Right hindlimb (tissue), 1 donor: Measurements from ENCODE around the gene ANXA1.
"Not testable (repeated sequence)": the region's sequence is repeated elsewhere in the genome, so short reads cannot be mapped to it uniquely, and the experiment has no call there.

Experiments
- DNase-seq: peaks from one replicate; pipeline ENCODE4 v3.0.0-alpha.2; 2018

Gene ANXA1

DNA sequence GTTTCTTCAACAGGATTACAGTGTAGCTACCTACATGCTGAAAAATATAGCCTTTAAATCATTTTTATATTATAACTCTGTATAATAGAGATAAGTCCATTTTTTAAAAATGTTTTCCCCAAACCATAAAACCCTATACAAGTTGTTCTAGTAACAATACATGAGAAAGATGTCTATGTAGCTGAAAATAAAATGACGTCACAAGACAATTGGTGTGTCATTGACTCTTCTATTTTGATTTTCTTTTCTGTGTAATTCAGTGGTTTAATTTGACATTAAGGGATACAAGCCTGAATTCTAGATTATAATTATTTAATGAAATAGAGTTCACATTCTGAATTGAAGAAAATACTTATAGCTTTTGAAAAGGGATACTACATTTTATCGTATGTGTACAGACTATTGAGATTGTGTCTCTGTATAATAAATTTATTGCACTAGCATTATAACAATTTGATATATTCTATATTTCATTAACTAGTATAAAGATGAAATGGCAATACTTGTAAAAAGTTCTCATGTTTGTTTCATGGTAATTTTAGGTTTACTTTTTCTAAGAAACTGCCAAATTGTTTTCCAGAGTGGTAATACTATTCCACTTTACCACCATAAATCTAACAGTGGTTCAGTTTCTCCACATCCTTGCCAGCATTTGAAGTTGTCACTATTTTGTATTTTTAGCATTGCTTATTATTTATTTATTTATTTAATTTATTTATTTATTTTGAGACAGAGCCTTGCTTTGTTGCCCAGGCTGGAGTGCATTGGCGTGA, 18.7 kb downstream of the ANXA1 start:
- DNase-seq, result no peak

DNA sequence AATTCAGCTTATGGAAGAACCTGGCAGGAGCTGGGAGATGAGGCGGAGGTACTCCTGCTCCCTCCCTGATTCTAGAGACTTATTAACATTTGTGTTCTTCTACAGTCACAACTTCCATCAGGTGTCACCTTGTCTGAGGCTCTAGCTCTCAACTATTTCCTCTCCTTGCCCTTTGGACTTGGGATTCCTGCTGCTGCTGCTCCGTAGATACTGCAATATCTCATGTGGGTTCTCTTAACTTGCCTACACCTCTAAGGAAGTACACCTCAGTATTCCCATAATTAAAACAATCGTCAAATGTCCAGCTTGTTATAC, 21.2 kb downstream of the ANXA1 start:
- DNase-seq, result no peak

DNA sequence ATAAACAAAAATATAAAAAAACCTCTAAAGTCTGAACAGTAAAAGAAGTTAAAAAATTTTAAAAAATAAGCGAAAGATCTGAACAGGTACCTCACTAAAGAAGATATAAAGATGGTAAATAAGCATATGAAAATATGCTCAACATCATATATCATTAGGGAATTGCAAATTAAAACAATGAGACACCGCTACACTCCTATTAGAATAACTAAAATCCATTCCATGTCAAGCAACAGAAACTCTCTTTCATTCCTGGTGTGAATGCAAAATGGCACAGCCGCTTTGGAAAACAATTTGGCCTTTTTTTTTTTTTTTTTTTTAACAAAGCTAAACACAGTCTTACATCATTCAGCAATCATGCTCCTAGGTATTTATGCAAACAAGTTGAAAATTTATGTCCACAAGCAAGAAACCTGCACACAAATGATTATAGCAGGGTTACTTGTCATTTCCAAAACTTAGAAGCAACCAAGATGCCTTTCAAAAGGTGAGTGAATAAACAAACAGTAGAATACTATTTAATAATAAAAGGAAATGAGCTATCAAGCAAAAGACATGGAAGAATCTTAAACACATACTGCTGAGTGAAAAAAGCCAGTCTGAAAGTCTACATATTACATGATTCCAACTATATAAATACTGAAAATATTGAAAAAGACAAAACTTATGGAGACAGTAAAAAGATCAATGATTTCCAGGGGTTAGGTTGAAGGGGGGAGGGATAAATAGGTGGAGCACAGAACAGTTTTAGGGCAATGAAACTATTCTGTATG, 22.1 kb downstream of the ANXA1 start:
- DNase-seq, result no peak

DNA sequence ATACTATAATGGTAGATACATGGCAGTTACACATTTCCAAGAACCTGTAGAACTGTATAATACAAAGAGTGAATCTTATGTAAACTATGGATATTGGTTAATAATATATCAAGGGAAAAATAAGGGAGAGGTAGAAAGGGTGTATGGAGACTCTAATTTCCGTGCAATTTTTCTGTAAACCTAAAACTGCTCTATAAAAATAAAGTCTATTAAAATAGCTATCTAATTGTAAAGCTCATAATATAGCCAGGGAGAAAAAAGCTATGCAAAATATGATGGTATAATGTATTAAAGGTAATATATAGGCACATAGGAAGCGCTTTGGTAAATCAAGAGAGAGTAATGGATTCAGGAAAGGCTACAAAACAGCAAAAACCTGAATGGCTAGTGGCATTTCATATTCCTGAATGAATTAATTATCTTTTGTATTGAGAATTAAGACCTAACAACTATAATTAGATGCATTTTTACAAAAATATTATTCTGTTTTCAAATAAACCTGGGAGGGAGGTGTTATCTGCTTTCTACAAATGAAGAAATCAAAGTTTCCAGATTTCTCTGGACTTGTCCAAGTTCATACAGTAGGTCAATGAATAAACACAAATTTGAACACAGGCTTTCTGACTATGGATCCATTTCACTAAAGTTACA, 22.8 kb downstream of the ANXA1 start:
- DNase-seq, result no peak

DNA sequence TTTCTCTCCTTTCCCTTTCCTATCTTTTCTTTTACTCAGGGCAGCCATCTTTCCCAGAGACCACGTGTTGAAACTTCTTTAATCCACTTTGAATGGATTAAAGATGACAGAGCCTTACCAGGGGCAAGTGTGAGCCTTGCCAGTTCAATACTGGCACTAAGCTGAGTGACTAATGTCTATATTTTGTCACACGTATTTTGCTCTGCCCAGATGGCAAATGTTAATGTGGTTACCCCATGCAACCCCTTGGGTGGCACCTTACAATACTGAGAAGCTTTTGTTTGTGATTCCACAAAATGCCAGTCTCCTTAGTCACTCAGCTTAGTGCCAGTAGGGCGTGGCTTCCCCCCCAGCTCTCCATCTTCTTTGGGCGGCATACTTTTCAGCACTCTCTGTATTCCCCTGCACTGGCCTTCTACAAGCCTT, 24.8 kb downstream of the ANXA1 start:
- no peak for DNase-seq

DNA sequence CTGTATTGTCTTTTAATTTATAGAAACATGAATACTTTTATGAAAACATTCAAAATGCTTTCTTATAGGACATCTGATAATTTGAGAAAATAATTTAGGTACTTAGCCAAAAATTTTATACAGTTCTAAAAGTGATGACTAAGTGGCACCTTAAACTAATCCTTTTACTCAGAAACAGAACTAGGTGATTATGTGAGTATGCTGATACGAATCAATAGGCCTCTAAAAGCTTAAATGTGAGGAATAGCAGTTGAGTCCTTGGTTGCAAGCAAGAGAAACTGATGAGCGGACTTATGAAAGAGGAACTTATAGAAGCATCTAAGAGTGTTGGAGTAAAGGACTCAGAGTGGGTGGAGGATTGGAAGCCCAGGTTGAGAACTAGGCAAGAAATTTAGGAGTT, 26.4 kb downstream of the ANXA1 start:
- no peak for DNase-seq

DNA sequence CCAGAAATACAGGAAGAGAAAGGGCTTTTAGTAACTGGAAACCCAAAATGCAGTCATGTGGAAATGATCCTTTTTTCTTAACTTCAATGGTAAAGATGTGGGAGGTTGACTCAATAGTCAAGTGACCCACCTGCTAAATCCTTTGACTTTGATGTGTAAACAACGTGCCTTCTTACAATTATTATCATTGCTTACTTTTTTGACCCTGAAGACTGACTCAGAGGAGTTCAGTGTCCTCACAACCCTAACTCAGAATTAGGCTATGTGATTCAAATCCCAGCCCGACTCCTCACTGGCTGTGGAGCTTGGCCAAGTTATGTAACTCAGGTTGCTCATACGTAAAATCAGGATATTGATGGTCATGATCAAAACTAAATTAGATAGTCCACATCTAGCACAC, 27.9 kb downstream of the ANXA1 start:
- DNase-seq, result no peak

DNA sequence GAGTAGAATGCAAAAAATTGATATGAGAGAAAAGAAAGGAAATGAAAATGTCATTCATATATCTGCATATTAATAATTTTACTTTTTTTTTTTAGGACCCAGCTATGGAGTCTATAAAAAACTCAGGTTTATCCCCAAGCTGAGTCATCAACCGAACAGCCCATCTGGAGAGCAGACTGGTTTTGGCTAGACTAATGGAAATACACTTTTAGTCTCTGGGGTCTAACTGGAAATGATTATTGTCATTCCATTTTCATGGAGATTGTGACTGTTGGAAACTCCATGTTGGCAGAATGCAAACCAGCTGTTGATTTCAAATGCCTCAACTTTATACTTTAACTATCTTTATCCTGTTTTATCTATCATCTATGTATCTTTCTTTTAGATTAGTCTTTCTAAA, 28.7 kb downstream of the ANXA1 start:
- DNase-seq, result no peak

DNA sequence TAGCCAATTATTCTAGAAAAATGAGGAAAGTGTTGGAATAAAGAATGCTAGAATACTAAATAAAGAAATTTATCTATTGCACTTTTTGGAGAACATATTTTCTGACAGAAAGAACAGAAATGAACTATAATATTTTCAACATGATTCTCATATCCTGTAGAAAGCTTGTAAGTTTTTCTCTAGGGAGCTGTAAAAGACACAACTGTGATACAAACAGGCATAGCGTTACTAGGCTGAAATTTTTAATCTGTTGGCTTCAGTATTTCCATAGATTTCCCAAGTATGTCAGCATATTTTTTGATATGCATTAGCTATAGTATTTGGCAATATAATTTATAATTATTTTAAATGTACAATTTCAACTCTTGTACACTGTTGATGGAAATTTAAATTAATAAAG, 31.3 kb downstream of the ANXA1 start:
- no peak for DNase-seq

DNA sequence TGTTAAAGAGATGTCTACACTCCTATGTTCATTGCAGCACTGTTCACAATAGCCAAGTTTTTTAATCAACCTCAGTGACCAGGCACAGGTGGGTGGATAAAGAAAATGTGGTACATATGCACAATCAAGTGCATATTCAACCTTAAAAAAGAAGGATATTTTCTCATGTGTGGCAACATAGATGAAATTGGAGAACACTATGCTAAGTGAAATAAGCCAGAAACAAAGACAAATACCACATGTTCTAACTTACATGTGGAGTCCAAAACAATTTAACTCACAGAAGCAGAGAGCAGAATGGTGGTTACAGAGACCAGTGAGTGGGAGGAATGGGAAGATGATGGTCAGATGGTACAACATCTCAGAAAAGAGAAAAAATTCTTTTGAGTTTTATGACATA, 31.8 kb downstream of the ANXA1 start:
- no peak for DNase-seq

DNA sequence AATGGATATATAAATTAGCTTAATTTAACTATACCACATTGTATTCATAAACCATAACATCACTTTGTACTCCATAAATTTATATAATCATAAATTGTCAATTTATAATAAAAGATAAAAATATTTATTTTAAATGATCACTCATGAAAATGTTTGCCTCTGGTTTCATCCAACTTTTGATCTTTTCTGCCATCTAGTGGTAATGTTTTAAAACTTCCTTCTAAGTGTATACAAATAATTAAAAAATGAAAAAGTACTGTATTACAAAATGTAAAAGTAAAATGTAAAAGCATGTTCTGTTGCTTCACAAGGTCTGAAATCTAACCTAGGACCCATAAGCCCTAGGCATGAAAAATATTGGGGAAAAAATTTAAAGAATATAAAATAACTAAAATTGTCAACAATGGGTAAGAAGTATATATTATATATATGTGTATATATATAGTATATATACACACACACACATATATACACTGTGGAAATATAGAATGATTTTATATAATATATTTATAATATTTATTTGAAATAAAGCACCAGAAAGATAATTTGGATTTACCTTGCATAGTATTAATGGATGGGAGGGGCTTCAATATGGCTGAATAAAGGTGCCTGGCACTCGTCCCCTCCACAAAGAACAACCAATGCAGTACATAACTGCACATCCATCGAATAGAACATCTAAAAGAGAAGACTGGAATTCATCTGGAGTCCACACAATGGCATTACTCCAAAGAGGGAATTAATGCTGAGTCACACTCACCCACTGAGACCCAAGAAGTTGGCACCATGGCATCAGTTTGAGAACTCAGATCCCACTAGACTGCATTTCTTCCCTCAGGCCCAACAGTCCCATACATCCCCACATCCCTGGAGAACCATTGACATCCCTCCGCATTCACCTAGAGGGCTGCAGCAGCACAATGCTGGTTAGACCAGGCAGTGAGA, 32.5 kb downstream of the ANXA1 start:
- DNase-seq, result no peak

DNA sequence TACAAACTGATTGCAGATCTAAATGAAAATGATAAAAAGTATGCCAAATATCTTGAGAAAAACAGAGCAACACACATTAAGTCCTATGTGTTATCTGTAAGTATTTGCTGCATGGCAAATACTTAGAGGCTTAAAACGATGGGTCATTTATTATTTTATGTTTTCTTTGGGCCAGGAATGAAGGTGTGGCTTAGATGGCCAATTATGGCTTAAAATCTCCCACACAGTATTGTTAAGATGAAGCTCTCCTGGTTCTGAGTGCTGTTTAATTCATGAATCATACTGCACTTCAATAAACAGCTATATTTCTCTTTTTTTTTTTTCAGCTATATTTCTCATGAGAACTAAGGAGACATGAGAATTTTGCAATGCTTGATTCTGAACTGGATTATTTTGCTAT, 39.4 kb downstream of the ANXA1 start:
- DNase-seq, result not testable (repeated sequence)

DNA sequence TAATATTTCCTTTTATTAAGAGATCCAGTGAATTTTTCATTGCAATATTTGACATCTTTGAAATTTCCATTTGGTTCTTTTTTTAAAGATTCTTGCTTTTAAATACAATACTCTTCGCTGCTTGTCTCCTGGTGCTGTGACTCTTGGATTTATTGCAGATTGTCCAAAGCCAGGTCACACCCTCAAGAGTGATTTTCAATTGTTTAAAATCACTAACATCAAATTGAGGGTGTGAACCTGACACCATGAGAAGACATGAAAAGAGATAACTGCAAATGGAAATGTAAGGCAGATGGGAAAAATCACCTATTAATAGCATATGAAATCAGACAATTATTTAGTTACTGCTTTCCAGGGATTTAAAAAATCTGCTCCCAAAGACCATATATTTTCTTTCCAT, 42.6 kb downstream of the ANXA1 start:
- DNase-seq, result no peak

DNA sequence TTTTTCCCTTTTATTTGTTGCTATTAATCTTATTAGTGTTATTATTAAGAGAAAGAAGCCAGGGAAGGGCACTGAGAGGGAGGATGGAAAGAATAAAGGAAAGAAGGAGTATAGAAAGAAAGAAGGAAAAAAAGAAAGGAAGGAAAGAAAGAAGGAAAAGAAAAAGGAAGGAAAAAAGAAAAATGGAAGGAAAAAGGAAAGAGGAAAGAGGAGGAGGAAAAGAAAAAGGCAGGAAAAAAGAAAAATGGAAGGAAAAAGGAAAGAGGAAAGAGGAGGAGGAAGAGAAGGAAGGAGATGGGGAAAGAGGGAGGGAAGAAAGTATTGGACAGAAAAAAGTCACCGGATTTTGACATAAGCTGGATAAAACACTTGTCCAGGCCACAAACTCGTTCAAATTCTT, 47.8 kb downstream of the ANXA1 start:
- DNase-seq, result no peak

DNA sequence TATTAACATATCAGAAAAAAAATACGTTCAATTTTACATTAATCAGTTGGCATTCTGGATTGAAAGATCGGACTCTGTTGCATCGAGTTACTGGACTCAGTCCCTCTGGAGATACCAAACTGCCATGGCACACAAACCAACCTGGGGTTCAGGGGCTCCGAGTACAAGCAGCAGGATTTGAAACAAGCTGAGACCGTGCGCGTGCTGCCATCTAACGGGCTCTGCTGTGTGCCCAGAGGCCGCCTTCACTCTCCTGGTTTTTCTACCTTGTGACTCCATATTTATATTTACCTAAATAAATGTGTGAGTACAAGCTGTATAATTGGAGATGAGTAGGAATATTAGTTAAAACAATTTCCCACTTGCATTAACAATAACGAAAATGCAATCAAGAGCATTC, 48.2 kb downstream of the ANXA1 start:
- no peak for DNase-seq

DNA sequence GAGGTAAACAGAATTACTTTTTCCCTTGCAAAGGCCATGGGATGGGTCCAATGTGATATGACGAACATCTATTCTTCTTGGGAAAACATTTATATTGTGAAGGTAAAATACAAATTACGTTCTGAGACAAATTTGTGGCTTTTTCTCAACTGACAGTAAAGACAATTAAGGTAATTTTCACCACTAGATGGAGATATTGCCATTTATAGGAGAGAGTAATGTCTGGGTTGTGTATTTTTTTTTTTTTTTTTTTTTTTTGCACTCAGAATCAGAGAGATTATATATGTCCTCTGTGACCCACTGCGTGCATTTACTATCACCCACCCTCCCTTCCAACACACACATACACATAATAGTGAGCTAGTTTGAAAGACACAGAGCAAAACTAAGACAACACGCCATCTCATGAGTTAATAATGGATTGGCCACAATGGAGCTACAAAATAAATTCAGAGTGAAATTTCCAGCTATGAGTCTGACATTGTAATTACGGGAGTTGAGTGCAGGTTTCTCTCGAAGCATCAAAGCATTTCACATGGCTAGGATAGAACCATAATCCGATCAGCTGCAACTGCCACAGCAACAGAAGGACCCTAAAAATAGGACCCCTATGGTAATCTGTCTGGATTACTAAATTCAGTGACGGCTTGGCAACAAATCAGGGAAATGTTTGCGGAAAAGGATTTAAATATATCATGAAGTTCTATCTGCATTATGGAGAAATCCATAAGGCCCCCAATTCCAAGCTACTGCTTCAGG, 49.2 kb downstream of the ANXA1 start:
- DNase-seq, result no peak

DNA sequence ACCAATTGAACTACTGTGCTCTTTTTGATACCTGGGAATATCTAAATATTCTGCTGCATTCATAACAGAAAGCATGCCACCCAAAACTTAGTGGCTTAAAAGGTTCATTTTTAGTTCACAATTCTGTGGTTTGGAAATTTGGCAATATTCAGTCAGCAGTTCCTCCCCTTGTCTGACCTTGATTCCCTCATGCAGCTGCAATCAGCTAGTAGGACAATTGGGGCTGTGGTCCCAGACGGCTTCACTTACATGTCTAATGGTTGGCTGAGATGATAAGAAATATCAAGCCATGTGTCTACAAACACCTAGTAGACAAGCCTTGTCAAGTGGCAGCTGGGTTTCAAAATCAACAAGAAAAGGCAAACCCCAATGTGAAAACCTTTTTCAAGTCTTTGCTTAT, 51.3 kb downstream of the ANXA1 start:
- no peak for DNase-seq

DNA sequence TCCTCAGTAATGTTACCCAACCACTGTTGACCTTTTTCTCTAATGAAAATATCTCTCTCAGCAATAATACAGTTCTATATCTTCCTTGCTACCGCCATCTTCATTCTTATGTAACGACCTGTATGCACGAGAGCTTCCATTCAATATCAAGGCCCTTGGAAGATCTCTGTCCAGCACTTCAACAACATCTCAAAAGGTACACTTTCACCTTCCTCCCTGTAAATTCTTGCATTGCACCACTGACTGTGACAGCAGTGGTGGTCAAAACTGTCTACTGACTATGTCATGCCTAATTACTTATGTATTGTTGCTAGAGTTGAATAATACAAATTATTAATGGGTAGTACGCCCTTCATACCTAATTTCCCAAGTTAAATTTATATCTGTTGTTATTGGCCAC, 53.3 kb downstream of the ANXA1 start:
- no peak for DNase-seq

DNA sequence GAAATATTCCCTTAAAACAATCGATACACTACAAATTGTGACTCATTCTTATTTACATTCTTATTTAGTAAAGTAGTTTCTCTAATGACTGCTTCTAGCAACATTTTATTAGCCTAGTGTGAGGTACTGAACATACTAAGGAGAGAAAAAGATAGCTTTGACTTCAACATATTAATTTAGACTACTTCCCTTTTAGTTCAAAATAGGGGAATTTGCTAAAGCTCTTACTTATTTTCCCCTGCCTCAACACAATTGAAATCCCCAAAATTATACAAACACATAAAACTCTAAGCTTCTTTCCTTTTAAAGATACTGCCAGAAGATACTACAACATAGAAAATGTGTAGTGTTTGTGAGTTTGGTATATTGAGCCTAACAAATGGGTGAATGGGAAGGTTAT, 55.2 kb downstream of the ANXA1 start:
- no peak for DNase-seq

DNA sequence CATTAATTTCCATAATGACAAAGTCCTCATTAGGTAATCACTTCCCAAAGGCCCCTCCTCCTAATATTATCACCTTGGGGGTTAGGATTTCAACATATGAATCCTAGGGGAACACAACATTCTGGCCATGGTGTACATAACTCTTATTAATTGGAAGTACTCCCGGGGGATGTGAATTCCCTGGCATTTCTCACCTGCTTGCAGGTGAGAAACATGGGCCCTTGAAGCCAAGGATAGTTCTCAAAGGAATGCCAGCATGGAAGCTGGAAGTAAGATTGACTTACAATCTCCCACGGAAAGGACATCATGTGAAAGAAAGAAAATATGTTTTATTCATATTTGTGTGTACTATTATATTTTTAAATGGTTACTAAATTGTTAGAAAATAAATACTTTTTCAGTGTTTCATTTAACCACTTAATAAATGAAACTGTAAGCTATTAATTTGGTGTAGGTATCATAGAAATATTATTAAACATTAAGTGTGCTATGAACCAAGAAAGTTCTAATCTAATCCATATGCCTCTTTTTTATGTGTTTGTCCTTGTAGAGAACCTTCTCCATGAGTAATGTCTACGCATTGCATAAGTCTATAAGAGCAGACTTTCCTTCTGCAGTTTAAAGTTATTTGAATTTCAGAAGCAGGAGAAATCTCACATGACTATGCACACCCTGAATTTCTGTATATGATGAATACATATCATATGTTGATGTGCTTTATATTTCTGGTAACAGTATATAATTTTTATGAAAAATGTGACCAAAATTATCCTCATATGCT, 59.4 kb downstream of the ANXA1 start:
- no peak for DNase-seq

DNA sequence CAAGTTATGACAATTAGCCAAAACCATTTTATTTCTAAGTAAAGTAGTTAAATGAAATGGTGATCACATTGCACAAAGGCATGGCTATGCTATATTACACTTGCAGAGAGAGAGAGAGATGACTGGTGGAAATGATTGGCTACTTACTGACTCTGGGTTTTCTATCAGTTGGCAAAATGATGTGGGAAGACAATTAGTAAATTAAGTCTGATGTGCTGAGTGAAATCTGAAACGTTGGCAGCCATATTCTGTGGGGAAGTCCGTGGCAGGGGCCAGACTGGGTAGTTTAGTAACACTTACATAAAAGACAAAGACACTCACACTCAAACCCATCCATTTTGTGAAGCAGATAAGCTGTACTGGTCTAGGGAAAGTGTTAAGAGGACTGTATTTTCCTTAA, 61.6 kb downstream of the ANXA1 start:
- DNase-seq, result no peak
